HT1080 (cell line): ENCODE data around the gene KRT16. TPM values are rescaled to one million over a fixed set of nuclear protein-coding genes. Genes with fewer than 3 reads are reported as not detected.

ENCODE experiments used
- total RNA-seq: library from RNA; depleted of rRNA; stranded (reverse); fragments of >200 nt; shearing (Covaris generic); gene quantifications from 2 replicates; pipeline ENCODE4 v1.2.3, GENCODE V29; 2014; rRNA removed

The KRT16 gene
- total RNA-seq, 1 experiment from 2014 or later: not detected

Other genes starting within 250 kb of the KRT16 start
- gene KRT33B, start 243.0 kb downstream of the KRT16 start, total RNA-seq: not detected in 2 replicates
- gene KRT34, start 230.5 kb downstream of the KRT16 start, total RNA-seq: 0.80 and 1.2 TPM in 2 replicates
- not detected in 2 replicates for gene KRT31, start 215.2 kb downstream of the KRT16 start, total RNA-seq
- not detected in 2 replicates for gene KRT37, start 188.2 kb downstream of the KRT16 start, total RNA-seq
- not detected in 2 replicates for gene KRT38, start 171.8 kb downstream of the KRT16 start, total RNA-seq
- not detected in 2 replicates for gene KRT32, start 145.4 kb downstream of the KRT16 start, total RNA-seq
- gene KRT35, start 131.6 kb downstream of the KRT16 start, total RNA-seq: not detected in 2 replicates
- not detected in 2 replicates for gene KRT36, start 122.9 kb downstream of the KRT16 start, total RNA-seq
- not detected in 2 replicates for gene KRT13, start 107.2 kb downstream of the KRT16 start, total RNA-seq
- gene KRT15, start 93.9 kb downstream of the KRT16 start, total RNA-seq: 6.8 and 10.9 TPM in 2 replicates
- gene KRT19, start 84.5 kb downstream of the KRT16 start, total RNA-seq: 0.13 and 0.72 TPM in 2 replicates
- gene KRT9, start 40.7 kb downstream of the KRT16 start, total RNA-seq: not detected in 2 replicates
- gene KRT14, start 25.9 kb downstream of the KRT16 start, total RNA-seq: 0.05 TPM in 1 of 2 replicates, not detected in the other
- 0.72 and 1.6 TPM in 2 replicates for gene KRT17, start 11.8 kb upstream of the KRT16 start, total RNA-seq
- gene EIF1, start 76.1 kb upstream of the KRT16 start, total RNA-seq: 78.2 and 312 TPM in 2 replicates
- gene GAST, start 99.6 kb upstream of the KRT16 start, total RNA-seq: not detected in 2 replicates
- gene HAP1, start 121.9 kb upstream of the KRT16 start, total RNA-seq: 0.10 TPM in 1 of 2 replicates, not detected in the other
- gene JUP, start 173.9 kb upstream of the KRT16 start, total RNA-seq: 1.6 and 4.0 TPM in 2 replicates
- gene P3H4, start 199.2 kb upstream of the KRT16 start, total RNA-seq: 71.9 and 75.5 TPM in 2 replicates
- 199 and 204 TPM in 2 replicates for gene FKBP10, start 200.2 kb upstream of the KRT16 start, total RNA-seq
- 56.2 and 73.8 TPM in 2 replicates for gene NT5C3B, start 223.5 kb upstream of the KRT16 start, total RNA-seq
- not detected in 2 replicates for gene KLHL10, start 225.1 kb upstream of the KRT16 start, total RNA-seq